ENCODE measurements around the gene CENPX.

CENPX gene

DNA sequence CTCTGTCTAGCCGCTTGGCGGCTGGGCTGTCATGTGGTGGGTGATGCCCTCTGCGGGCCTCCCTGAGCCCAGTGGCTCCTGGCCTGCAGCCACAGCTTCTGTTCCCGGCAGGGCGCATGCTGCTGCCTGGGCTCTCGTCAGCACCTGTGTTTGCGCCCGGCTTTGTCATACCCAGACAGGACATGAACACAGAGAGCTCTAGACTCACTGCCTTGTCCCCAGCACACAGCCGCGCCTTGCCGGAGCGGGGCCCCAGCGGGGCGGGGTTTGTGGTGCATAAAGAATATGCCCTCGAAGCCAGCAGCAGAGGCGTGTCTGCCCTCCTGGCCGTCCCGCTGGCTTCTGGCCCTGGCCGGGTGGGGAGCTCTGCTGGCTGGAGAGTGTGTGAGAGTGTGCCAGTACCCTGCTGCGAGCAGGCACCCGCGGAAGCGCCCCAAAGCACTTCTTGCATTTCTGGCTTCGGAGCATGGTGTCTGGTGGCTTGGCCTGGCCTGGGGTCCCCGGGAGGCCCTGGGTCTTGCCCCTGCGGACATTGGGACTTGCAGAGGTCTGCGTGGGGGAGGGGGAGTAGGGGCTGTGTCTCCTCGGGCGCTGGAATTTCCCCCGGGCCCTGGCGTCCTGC, 30.9 kb downstream of the CENPX start:
- TF ChIP-seq, protein P1, sequence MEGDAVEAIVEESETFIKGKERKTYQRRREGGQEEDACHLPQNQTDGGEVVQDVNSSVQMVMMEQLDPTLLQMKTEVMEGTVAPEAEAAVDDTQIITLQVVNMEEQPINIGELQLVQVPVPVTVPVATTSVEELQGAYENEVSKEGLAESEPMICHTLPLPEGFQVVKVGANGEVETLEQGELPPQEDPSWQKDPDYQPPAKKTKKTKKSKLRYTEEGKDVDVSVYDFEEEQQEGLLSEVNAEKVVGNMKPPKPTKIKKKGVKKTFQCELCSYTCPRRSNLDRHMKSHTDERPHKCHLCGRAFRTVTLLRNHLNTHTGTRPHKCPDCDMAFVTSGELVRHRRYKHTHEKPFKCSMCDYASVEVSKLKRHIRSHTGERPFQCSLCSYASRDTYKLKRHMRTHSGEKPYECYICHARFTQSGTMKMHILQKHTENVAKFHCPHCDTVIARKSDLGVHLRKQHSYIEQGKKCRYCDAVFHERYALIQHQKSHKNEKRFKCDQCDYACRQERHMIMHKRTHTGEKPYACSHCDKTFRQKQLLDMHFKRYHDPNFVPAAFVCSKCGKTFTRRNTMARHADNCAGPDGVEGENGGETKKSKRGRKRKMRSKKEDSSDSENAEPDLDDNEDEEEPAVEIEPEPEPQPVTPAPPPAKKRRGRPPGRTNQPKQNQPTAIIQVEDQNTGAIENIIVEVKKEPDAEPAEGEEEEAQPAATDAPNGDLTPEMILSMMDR (IDR thresholded peaks at IDR 0.05) = no peak
- no peak for TF ChIP-seq ZFX (IDR thresholded peaks at IDR 0.05; ENCODE audit: borderline replicate concordance)
- H3K27ac ChIP-seq = no peak overlapping the region

DNA sequence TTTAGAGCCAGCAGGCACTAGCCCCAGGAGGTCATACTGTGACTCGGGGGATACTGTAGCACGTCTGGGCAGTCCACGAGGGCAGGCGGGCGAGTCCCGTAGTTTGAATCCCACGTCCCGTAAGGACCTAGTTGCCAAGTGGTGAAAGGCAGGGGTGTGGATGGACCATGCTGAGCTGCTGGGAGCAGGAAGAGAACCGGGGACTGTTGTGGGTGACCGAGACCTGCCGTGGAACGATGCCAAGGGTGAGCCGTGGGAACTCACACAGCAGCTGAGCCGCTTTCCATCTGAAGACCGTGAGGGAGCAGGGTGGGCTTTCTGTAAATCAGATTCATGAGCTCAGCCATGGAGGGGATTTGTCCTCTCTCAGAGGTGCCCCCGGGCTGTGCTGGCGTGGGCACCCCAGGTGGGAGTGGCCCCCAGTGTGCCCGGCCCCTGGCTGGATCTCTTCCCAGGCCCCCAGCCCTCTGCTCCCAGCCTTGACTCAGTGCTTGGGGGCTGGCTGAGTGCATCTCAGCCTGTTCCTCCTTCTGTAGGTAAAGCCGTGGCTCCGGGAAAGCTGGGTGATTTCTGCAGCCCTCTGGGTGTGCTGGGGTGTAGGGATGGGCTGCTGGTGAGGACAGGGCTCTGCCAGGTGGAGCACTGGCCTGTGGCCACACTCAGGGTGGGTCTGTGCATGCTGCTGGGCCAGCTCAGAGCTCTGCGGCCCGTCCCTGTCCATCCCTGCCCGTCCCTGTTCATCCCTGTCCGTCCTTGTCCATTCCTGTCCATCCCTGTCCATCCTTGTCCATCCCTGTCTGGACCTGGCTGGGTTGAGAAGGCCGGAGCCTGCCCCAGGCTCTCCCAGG, 31.6 kb downstream of the CENPX start:
- no peak overlapping the region for H3K27ac ChIP-seq
- no peak for TF ChIP-seq ZFX (IDR thresholded peaks at IDR 0.05; ENCODE audit: borderline replicate concordance)
- TF ChIP-seq, protein P1 (IDR thresholded peaks at IDR 0.05) = no peak

DNA sequence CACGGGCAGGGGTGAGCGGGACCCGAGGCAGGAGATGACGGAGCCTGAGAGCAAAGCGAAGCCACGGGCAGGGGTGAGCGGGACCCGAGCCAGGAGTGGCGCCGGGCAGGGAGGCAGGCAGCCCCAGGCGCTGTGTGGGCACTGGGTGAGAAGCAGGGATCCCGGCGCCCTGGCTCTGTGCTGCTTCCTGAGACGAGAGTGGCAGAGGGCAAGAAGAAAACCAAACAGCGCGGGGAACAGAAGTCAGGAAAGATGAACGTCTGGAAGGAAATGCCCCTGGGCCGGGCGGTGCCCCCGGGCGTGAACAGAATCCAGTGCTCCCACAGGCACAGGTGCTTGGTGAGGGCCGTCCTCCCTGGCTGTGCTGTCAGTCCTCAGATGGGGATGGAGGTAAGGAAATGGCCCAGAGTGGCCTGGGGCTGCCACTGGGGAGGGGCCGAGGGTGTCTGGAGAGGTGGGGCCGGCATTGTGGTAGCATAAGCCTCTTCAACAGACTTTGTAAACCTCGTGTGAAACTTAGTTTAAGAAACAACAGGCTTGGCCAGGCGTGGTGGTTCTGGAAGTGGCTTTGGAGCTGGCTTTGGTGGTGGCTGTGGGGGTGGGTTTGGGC, 35.4 kb downstream of the CENPX start:
- H3K27ac ChIP-seq = no peak overlapping the region
- TF ChIP-seq ZFX (IDR thresholded peaks at IDR 0.05; ENCODE audit: borderline replicate concordance) = no peak
- TF ChIP-seq, protein P1 (IDR thresholded peaks at IDR 0.05) = no peak

DNA sequence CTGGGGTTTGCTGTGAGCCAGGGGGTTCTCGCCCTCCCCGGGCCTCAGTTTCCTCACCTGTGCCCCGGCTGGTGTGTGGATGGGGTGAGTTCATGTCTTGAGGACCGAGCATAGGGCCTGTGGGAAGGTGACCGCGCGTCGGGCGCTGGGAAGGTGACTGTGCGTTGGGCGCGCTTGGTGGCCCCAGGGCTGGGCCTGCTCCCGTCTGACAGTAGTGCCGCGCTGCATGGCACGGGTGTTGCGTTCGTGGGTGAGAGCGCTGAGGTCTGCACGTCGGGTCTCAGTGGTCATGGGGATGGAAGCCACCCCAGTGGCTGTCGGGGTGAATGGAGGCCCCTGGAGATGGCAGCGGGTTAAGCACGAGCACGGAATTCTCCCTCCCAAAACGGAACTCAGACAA, 36.1 kb downstream of the CENPX start:
- no peak overlapping the region for H3K27ac ChIP-seq
- TF ChIP-seq, protein P1 (IDR thresholded peaks at IDR 0.05) = no peak
- no peak for TF ChIP-seq ZFX (IDR thresholded peaks at IDR 0.05; ENCODE audit: borderline replicate concordance)

DNA sequence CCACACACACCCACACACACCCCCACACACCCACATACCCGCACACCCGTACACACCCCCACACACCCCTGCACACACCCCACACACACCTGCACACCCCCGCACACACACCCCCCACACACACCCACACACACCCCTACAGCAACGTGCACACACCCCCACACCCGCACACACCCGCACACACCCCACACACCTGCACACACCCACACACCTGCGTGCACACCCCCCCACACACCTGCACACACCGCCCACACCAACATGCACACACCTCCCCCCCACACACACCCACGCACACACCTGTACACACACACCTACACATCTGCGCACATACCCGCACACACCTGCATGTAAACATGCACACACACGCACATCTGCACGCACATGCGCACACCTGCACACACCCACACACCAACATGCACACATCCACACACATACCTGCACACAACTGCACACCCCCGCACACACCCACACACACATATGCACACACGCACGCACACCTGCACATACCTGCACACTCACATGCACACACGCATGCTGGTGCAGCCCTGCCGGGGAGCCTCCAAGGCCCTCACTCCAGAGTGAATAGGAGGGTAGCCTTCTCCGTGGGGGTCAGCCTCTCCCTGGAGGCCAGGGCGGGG, 37.8 kb downstream of the CENPX start:
- TF ChIP-seq, protein P1 (IDR thresholded peaks at IDR 0.05) = no peak
- TF ChIP-seq ZFX (IDR thresholded peaks at IDR 0.05; ENCODE audit: borderline replicate concordance) = no peak
- no peak overlapping the region for H3K27ac ChIP-seq

DNA sequence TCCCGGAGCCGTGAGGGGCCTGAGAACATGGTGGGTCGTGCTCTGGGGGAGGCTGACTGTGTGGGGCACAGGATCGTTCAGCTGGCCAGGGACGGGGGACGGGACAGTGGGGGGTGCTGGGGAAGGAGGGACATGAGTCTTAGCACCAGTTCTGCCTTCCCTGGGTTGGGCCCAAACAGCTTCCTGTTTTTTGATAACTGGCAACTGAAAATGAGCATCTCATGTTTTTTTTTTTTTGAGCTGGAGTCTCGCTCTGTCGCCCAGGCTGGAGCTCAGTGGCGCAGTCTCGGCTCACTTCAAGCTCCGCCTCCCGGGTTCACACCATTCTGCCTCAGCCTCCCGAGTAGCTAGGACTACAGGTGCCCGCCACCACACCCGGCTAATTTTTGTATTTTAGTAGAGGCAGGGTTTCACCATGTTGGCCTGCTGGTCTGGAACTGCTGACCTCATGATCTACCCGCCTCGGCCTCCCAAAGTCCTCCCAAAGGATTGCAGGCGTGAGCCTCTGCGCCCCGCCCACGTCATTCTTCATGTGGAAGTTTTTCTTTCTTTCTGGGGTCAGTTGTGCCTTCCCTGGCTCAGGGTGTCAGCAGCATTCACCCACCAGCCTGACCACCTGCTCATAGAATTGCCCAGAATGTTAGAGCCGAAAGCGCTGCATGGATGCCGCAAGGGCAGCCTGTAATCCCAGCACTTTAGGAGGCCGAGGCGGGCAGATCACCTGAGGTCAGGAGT, 38.9 kb downstream of the CENPX start:
- TF ChIP-seq, protein P1 (IDR thresholded peaks at IDR 0.05) = no peak
- TF ChIP-seq ZFX (IDR thresholded peaks at IDR 0.05; ENCODE audit: borderline replicate concordance) = no peak
- H3K27ac ChIP-seq = no peak overlapping the region

Measured in 22Rv1 (cell line).